GM19240 (cell line): ENCODE results near the gene SCN9A.
"Not testable (repeated sequence)": the region's sequence is repeated elsewhere in the genome, so short reads cannot be mapped to it uniquely, and the experiment has no call there.

Experiments
- DNase-seq: peaks from one replicate; pipeline ENCODE4 v3.0.0; 2011; ENCODE audit warnings: low spot score; ENCODE audit not compliant: insufficient read length

SCN9A gene

DNA sequence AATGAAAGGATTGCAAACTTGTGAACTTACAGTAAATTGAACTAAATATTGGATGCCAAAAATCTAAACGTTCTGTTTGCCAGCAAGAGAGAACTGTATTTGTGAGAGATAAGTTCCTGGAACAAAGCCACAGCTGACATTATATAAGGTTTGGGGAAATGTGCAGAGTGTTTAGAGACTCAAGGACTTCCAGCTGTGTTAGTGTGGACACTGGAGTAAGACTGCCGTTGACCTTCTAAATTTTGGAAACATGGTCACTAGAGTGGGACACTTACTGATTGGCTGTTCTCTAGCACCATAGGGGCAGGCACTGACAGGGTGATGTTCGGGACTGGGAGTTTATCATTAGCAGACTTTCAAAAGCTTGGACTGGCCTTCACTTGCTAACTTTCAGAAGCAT, 40.5 kb downstream of the SCN9A start:
- no peak for DNase-seq

DNA sequence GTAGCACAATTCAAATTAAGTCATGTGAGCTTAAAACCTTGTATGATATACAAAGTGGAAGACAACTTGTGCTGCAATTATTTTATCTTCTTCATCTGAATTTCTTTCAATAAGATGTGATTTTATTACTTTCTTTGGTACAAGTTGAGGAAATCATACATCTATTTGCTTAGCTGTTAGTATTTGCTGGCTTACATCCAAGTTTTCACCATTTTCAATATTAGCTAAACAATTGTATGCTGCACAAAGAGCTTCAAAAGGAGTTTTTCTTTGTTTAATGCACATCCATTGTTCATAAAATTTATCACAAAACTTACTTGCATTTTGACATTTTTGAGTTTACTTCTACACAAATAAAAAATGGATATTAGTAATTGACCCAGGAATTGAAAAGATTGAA, 40.9 kb downstream of the SCN9A start:
- no peak for DNase-seq

DNA sequence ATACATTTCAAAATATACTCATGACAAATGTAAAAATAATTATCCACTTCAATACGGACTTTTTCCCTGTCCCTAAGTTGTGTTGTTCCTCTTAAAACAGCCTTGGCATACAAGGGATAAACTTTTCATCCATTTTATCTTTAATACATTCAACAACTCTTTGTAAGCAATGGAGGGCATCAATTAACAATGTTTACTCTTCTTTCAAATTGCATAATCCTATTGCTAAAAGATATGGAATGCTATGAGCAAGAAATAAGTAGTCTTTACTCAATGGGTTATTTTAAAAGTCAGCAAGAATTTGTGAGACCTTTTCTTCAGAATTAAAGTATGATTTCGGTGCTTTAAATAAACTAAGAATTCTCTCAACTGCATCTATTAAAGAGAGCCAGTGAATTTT, 41.9 kb downstream of the SCN9A start:
- DNase-seq = no peak

DNA sequence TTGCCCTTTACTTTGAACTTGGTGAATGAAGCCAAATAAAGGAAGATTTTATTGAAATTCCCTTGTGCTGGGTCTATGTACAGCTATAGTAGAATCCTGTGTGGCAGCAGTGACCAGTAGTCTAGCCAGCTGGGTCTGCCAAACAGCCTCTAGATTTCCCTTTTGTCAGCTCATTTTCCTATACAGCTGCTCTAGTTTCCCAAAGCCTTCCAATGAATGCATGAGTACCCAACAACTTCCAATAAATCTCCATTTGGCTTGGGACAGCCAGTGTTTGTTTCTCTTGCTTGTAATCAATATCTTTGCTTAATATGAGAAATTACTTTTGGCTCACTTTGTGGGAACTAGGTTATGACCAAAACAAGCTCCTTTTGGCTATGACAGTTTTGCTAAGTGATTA, 43.6 kb downstream of the SCN9A start:
- no peak for DNase-seq

DNA sequence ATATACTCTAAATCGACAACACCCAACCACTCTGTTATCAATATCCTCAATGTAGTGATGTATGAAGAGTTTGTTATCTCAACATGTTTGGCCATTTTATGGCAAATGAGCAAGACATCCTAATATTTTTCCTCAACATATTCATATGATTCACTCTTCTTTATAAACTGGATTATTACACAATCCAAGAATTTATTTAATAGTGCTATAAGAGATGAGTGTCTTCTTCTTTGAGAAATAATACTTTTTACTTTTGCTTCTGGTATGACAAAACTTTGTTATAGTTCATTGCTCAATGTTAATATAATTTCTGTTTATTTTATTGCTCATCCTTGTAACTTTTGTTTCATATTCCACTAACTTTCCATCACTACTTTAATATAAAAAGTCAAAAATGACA, 44.3 kb downstream of the SCN9A start:
- DNase-seq = no peak

DNA sequence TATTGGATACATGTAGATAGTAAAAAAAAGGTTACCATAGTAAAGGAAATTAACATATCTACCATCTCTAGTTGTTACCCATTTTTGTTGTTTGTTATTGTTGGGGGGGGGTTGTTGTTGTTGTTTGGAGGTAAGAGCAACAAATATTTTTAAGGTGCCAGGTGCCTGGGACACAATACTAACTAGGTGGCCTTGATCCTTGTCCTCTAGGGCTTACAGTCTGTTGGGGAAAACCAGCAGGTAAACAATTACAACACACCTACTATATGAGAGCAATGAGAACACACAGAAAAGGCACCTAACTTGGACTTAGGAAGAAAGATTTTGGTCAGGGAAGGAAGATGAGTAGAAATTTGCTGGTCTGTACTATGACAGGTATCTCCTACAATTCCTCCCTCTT, 46.3 kb downstream of the SCN9A start:
- DNase-seq = no peak

DNA sequence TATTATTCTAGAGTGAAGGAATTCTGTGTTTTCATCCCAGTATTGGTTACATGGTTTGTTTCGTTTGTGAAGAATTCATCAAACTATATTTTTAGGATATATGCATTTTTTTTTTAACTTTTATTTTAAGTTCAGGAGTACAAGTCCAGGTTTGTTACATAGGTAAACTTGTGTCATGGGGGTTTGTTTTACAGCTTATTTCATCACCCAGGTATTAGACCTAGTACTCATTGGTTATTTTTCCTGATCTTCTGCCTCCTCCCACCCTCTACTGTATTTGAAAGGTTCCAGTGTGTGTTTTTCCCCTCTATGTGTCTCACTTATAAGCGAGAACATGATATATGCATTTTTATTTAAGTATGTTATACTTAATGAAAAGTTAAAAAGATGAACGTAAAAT, 47.6 kb downstream of the SCN9A start:
- no peak for DNase-seq

DNA sequence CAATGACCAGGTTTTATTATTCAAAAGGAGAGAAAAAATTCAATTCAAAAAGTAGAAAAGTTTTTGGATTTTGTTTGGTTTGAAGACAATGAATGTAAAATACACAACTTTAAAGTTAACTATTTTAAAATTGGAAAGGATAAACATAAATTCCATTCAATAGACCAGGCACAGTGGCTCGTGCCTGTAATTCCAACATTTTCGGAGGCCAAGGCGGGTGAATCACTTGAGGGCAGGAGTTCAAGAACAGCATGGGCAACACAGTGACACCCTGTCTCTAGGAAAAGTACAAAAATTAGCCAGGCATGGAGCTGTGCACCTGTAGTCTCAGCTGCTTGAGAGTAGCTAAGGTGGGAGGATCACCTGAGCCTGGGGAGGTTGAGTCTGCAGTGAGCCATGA, 54.7 kb downstream of the SCN9A start:
- DNase-seq = no peak

DNA sequence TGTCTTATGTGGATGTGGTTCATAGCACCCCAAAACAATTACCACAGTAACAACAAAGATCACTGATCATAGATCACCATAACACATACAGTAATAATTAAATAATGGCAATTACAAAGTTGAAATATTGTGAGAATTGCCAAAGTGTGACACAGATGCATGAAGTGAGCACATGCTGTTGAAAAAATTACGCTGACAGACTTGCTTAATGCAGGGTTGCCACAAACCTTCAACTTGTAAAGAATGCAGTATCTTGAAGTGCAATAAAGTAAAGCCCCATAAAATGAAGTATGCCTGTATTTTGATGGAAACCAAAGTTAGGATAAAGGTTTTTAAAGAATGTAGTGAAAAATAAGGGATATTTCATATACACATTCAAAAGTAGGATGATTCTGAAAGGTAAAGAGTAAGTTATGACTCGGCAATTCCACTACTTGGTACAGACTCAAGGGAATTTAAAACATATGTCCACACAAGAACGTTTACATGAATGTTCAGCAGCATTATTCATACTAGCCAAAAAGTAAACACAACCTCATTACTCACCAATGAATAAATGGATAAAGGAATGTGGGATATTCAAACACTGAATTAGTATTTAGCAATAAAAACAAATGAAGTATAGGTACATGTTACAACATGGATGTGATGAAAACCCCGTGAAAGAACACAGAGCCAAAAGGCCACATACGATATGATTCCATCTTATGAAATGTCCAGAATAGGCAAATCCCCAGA, 61.6 kb downstream of the SCN9A start:
- no peak for DNase-seq

DNA sequence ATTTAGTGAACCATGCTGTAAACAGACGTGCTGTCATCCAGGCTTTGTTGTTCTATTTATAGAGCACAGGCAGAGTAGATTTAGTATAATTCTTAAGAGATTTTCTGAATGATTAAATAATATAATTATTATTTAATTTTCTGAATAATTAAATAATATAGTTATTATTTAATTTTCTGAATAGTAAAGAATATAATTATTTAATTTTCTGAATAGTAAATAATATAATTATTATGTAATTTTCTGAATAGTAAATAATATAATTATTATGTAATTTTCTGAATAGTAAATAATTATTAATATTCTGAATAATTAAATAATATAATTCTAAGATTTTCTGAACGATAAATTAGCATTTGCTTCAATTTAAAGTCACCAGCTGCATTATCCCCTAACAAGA, 62.9 kb downstream of the SCN9A start:
- not testable (repeated sequence) for DNase-seq

DNA sequence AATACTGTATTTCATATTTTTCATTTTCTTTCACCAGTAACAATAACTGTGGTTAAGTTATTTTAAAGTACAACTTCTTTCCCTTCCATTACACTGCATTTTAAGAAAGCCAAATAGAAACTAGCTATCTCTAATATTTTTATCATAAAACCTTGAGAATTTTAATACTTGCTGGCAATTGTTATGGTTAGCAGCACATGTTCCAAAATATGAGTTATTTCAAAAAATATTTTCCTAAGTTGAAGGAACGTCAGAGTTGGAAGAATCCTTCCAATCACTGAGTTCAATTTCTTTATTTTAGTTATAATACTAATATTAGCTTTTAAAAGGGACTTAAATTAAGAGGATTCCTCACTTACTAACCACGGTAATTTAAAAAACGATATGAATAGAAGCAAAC, 68.4 kb downstream of the SCN9A start:
- DNase-seq = no peak

DNA sequence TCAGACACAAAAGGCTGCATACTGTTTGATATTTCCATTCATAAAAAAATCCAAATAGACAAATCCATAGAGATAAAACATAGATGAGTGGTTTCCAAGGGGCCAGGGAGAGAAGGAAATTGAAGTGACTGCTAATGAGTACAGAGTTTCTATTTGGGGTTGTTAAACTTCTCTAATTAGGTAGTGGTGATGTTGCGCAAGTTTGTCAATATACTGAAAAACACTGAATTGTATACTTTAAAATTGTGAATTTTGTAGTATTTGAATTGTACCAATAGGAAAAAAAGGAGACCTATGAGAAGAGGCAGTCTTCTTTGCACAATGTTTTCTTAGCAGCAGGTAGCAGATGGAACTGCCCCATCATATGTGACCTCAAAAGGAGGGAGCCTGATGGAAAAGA, 71.1 kb downstream of the SCN9A start:
- DNase-seq = no peak

DNA sequence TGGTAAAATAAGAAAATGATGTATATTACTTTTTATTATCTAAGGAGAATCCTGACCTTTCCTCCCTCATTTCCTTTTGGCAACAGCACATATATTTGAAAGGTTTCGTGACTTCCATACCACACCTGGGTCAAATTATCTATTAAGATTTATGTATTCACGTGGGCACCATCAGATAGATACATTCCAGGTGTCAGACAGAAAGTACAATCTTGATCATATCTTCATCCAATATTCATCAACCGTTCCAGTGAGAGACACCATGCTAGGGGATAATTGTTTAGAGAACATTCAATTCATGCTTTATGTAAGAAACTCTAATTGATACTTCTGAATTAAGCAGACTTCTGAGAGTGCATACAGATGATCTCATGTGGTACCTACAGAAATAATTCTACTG, 73.7 kb downstream of the SCN9A start:
- no peak for DNase-seq

DNA sequence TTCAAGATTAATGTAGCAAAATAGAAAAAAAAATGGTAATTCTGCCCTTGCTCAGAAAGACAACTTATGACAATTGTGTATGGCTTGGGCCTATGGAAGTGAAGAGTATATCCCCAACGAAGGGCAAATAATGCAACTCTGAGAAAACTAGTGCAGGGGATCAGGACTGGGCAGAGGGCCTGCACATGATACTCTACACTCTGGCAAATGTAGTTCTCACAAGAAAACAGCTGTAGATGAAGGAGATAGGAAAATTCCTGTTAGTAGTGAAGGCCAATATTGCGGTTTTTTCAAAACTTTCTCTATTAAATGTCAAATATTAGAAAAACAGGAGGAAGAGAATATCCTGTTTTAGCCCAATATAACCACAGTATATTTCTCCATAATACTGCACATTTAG, 77.8 kb downstream of the SCN9A start:
- DNase-seq = no peak

DNA sequence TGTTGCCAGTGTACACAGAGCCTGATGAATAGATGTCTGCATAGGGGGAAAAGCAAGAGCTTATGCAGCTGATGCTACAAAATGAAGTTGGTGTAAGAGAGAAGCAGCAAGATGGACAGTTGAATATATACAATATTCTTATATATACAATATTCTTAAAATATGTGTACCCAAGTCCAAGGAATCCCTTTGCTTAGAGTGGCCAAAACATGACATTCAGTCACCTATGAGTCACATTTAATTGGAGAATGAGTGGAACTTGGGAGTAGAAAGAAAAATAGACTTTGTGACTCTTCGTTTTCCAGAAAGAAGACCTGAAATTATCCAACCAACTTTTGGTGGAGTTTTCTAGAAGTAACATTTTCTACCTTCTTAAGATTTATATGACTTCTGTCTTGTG, 81.8 kb downstream of the SCN9A start:
- no peak for DNase-seq

DNA sequence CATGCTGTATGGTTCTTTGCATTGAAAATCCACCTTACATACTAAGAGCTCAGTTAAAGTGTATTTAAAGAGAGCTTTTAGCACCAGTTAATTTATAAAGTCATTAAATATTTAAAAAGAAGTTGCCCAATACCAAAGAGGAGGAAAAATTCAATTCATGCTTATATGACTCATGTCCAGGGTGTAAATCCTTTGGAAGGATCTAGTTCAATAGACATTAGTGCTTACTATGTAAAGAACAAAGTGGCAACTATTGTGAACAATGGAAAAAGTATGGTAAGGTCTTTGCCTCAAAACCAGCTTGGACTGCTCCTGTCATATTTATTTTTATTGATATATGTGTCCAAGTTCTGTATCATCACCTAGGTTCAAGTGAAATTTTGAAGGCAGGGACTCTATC, 90.5 kb downstream of the SCN9A start:
- DNase-seq = no peak

DNA sequence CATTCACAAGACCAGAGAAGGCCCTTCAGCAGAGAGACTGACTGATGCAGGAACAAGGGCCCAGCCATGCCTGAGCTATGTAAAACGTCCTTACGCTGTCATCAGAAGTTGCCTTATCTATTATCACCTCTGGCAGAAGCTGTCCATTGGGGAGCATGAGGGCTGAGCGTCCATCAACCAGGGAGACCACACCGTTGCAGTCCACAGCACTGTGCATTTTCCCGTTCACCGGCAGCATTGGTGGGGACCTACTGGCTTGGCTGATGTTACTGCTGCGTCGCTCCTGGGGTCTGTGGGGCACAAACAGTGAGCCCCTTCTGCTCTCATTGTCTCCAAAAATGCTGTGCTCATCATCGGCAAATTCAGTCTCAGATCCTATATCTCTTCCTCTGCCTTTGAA, 91.4 kb downstream of the SCN9A start:
- no peak for DNase-seq

DNA sequence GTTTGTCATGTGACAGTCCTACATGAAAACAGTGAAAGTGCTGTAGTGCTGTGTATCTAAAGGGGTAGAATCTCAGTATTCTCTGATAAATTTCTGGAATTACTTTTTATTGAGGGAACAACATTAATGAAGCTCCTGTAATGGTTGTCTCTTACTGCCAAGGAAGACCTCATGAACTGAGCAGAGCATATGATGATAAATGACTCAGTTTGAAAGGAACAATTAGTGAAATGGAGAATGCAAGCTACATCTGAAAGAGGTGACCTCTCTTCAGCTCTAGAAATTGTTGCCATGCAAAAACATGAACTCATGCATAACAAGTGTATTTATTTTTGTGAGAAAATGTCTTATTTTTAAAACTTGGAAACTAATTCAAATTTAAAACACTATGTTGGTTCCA, 93.6 kb downstream of the SCN9A start:
- DNase-seq = no peak

DNA sequence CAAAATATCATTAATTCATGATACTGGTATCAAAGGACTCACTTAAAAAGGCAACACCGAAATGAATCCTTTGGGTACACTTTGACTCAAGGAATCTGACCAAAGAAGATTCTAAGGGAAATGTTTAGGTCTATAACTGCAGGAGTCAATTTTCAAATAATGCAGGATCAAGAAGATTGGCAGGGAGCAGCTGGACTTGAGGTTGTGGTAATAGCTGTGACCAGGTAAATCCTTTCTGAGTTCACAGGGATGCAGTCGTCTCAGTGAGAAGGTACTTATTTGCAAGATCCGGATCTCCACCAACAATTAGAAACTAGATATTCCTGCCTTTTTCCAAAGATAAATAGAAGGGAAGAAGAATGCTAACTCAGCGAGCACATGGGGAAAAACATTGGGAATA, 96.9 kb downstream of the SCN9A start:
- no peak for DNase-seq

DNA sequence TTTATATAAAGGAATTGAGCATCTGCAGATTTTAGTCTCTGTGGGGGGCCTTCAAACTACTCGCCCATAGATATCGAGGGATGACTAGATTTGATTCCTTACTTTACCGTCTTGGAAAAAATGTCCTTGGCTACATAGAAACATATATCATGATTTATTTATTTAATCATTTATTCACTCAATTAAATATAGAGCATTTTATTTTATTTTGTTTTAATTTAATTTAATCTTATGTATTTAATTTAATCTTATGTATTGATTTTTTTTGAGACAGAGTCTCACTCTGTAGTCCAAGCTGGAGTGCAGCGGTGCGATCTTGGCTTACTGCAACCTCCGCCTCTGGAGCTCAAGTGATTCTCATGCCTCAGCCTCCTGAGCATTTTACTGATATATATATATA, 105.4 kb downstream of the SCN9A start:
- no peak for DNase-seq

DNA sequence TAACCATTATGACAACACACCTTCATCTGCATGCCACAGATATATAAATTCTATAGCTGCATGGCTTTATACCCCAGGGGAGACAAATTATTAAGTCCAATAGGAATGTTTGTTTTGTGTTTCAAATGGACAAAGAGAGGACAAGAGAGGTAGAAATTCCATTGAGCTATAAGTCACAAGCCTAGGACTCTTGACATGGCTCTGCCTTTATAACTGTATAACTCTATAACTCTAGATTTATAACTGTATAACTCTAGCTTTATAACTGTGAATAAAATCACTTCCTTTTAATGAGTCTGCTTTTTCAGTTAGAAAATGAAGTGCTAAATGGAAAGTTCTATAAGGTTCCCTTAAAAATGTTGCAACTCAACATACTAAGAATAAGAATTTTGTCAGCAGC, 106.4 kb downstream of the SCN9A start:
- DNase-seq = no peak

DNA sequence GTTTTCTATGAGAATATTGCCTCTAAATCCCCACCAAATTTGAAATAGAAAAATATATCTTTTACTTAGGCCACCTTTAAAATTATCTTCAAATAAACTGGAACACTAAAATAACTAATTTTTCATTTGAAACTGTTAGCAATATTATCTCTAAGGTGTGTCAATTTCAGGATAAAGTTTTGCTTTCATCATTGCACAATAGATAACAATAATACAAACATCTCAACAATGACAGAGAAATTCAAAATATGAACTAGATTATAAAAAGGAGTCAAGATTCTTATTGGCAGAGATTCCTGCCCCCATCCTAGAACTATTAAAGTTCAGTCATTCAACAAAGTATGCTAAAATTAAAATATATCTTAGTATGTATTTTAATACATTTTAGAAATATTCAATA, 117.9 kb downstream of the SCN9A start:
- no peak for DNase-seq

DNA sequence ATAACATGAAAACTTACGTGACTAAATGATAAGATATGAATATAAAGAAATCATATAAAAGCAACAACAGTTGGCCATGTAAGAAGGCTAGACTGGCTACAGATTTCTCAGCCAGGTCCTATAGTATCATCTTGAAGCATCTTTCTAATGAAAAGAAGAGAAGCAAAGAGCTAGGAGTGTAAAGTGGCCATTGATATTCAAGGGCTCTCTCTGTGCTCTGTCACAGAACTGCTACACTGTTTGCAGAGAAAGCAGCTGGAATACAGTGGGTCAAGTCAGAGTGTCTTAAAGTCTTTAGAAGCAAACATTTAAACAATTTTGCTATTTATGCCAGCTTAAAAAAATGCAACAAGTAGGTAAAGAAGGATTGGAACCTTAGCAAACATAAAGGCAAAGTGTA, 118.8 kb downstream of the SCN9A start:
- no peak for DNase-seq

DNA sequence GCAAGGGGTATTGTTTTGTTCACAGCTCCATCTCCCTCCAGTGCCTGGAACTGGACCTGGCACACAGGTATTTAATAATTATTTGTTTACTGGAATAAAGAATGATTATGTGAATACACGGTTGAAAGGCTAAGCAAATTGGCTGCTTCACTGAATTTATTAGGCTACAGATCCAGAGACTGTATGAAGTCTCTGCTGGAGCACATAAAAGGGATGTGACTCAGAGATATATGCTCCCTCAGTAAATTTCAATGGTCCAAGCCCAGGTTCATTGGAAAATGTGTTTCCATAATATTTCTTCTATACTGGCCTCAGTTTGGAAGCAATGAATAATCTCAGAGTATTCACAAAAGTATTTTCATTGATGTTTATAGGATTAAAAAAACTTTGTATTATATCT, 126.4 kb downstream of the SCN9A start:
- no peak for DNase-seq
